ENCODE results near the gene RGS3.
A peak's percentile ranks its signal among the peaks of the same experiment; 100 is the strongest.

RGS3 gene

DNA sequence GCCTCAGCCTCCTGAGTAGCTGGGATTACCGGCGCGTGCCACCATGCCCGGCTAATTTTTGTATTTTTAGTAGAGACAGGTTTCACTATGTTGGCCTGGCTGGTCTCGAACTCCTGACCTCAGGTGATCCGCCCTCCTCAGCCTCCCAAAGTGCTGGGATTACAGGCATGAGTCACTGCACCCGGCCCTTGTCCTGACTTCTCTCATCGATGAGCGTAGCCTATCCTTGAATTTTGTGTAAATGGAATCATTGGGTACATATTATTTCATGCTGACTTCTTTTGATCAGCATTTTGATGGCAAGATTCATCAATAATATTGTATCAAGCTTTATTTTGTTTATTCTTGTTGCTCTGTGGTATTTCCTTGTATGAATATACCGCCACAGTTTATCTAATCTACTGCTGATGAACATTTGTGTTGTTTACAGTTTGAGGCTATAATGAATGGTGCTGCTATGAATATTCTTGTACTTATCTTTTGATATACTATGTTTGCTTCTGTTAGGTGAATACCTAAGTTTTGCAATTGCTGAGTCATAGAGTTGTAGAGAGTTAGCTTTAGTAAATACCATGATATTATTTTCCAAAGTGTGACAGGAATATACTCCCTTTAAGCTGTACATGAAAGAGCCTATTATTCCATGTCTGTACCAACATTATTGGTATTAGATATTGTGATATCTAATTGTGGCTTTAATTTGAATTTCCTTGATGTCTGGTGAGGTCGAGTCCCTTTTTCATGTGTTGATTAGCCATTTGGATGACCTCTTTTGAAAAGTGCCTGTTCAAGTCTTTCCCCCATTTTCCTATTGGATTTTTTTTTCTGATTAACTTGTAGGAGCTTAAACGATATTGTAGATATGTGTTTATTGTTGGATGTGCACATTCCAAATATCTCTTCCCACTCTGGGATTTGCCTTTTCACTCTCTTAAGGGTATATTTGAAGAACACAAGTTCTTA is 107.5 kb downstream of the RGS3 start:
- no peak for DNase-seq (ENCODE audit: low read depth)

DNA sequence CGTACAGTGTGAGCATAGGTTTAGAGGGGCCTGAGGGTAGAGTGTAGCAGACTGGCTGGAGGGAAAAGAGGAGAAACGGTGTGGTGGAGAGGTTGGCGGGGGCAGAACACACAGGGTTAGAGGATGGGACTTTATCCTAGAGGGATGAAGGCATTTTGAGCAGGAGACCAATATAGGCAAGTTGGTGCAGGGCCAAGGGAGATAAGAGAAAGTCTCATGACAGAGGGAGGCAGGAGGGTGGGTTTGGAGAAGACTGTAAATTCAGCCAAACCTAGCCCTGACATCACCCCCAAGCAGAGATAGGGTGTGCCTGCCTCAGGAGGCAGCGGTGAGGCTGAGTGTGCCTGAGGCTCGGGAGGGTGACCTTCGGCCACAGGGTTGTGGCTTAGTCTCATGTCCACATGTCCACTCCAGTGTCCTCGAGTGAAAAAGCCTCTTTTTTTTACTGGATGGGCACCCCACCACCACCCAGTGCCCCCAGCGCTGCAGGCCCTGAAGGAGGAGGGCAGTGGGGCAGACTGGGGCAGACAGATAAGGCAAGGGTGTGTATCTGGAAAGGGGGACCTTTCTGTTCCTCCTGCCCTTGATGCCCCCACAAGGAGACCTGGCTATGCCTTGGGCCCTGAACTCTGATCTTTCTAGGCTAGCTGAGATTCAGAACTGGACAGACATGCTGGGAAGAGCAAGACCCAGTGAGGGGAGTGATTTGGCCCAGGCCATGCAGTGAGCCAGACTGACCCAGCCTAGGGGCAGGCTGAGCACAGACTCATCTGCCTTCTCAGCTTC is 108.7 kb downstream of the RGS3 start:
- DNase-seq (ENCODE audit: low read depth): no peak

DNA sequence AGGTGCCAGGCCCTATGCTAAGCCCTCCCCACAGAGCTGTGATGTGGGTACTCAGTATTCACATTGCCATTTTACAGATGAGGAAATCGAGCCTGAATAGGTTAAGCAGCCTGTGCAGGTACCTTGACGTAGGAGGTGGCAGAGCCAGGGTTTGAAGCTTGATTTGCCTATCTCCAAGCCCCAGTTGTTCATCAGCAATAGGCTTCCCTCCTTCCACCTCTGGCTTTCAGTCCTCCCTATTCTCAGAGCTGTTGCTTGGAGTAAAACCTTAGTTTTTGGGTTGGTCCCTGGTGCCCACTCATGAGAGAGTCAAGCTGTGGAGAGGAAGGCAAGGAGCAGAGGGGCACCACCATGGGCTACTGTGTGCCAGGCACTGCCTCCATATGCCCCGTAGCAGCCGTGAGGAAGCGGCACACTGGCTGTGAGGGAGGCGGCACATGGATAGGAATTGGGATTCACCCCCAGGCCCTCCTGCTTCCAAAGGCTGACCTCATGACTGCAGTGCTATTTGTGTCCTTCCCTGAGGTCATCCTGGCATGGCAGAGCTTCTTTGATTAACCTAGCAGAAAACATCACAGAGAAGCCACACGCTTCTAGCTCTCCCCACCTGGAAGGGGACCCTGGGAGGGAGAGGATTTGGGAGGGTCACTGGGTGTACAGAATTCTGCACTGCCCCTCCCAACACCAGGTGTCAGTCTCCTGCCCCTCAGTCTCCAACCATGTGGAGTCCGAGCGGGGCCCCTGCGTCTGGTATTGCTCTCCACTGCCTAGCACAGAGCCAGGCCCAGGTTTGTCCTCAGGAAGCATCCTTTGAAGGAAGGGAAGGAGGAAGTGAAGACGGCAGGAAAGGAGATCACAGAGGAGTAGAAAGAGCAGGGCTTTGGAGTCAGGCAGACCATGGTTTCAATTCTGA is 109.8 kb downstream of the RGS3 start:
- DNase-seq (ENCODE audit: low read depth): no peak

DNA sequence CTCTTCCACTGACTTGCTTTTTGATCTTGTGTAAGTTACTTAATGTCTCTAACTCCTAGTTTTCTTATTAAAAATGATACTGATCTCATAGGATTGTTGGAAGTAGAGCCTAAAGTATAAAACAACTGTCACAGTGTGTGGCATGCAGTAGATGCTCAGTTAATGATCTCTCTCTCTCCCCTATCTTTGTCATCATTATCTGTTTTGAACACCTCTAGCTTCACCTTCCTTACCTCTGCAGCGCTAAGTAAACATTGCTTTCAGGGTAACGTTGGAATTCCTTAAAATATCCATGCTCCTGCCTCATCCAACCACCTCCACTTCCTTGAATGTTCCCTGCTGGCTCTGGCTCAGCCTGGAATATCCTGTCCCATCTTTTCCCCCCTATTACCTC is 110.4 kb downstream of the RGS3 start:
- DNase-seq (ENCODE audit: low read depth): no peak

DNA sequence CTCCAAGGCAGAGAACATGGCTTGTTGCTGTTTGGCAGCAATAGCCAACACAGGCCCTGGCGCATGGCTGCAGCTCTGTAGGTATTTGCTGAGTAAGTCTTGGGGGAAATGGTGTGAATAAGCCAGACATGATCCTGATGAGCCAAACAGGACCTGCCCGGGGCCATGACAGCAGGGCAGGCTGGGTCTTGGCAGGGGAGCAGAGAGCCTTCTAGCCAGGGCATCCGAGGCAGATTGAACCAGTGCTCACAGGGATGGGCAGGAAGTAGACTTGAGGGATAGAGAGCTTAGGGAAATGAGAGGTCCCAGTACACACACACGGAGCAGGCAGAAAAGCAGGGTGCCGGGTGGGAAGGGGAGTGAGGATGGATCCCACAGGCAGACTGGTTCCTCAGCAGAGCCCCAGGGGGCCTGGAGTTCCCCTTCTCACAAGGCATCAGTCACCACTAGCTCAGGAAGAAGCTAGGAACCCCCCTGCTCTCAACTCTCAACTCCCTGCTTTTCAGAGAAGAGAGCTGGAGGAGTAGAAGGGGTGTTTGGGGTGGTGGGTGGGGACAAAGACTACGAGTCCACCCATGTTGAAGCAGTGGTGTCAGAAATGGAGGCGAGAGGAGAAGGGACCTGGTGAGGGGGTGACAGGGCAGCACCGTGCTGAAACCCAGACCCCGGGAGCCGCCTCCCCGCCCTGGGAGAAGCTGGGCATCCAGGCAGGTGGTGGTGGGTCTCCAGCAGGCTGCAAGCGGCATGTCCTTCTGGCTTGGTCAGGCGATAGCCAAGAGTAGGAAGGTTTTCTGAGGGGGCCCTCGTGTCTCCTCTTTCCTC is 111.1 kb downstream of the RGS3 start:
- DNase-seq (ENCODE audit: low read depth): peak; percentile 38

DNA sequence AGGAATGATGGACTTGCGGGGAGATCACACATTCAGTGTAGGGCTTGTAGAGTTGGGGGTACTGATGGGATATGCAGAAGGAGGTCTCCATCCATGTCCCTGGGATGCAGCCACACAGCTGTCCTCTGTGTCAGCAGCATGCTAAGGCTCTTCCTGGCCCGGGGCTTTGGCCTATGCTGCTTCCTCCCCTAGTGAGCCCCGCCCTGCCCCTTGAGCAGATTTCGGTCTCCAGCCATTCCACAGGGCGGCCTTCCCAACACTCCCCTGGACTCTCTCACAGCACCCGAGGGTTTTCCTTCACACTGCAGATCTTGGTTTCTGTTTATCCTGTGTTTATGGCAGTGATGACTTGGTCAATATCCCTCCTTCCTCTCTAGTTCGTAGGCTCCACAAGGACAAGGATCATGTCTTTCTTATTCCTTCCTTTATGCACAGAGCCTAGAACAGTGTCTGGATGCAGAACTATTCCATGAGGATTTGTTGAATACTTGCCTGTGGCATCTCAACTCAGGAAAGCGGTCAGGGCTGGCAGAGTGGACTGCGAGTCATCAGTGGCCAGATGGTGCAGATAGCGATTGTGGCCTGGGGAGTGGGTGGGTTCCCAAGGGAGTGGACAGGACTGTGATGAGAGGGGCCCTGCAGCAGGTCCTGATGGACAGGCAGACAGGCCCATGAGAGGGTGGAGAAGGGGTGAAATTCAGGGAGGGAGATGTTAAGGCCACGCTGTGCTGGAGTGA is 114.2 kb downstream of the RGS3 start:
- peak; percentile 28 for DNase-seq (ENCODE audit: low read depth)

DNA sequence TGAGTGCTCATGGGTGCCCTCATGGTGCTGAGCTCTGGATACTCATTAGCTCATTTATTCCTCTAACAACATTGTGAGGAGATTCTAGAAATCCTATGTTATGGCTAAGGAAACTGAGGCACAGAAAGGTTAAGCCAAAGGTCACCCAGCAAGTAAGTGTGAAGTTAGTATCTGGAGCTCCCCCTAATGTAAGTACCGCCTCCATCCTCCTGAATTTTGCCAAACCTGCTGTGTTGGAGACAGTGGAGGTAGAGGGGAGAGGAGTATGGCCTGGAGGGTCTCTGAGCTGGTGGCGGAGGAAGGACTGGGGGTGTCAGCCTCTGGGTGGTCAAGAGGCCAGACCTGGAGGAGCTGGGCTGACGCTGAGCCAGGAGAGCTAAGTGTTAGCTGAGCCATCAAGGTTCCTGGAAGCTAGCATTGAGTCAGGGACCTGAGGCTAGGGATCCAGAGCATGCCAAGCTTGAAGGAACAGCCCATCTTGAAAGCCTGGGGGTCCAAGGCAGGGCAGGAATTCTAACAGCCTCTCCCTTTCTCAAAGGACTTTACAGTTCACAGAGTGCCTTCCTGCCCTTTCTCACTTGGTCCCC is 114.8 kb downstream of the RGS3 start:
- DNase-seq (ENCODE audit: low read depth): peak; percentile 15

DNA sequence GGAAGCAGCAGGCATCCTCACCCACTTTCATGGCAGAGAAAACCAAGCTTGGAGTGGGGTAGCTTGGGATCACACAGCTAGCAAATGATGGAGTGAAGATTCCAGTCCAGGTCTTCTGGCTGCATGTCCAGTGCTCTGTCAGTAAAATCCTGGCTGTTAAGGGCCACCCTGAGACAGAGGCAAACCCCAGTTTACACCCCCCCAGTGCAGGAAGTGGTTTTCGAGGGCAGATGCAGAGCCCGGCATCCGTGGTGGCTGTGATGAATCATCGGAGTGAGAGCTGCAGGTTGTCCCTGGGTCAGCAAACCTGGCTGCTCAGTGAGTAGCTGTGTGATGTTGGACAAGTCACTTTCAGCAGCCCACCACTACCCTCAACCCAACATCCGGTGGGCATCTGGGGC is 115.4 kb downstream of the RGS3 start:
- peak; percentile 84 for DNase-seq (ENCODE audit: low read depth)

DNA sequence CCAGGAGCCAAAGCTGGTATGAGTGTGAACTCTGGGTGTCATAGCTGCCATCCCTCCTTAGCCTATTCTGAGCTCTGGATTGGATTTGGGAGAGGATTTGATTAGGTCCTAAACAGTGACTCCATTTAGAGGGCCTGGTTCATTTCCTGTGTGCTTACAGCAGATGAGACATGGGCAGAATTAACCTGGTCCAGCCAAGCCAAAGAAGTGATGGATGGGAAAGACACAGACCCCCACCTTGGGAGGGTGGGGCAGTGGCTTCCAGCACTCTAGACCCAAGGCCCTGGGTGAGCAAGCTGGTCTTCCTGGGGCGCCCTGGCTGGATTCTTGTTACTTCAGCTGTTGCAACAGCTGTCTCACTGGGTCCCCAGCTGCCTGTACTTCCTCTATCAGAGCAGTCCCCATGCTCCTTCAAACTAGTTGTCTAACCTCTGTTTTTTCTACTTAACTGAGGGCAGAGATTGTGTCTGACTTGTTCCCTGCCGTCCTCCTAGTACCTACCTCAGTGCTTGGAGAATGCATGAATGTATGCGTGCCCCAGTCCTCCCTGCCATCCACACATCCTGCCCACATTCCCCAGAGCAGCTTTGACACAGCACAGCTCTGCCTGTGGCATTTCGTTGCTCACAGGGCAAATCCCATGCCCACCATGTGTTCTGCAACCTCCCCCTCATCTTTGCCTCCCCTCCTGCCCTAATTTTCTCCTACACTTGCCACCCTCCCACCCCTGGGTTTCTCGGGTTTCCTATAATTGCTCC is 115.9 kb downstream of the RGS3 start:
- DNase-seq (ENCODE audit: low read depth): peak; percentile 35

DNA sequence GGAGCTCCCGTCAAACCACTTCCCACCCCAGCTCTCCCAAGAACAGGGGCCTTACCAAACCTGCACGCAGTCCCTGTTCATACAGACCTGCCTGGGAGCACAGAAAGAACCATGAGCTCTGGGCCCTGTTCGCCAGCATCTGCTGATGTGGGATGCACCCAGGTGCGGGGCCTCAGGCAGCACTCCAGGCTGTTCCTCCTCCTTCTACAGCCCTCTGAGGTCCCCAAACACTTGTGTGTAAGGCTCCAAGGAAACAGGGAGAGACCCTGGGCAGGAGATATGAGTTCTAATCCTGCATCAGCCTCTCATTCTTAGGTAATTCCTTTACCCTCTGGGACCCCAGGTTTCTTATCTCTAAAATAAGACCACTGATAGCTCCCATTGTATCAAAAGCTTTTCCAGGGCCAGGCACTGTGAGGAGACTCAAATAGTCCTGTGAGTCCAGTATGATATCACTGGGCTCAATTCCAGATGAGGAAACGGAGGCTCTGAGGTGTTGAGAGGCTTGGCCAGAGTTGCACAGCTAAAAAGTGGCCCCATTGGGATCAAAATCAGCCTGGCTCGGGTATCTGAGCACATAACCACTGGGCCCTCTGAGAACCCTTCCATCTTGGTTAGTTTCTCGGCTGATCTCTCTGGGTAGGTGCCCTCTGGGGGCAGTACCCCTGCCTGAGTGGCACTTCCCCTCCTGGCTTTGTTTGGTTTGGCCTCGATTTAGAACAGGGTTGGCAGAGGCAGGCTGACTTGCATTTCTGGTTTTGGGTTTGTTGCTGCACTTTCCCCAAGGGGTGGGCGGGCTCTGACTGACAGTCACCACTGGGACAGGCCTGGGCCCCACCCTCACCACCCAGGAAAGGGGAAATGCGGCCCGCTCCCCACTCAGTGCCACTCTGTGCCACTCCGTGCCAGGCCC is 116.8 kb downstream of the RGS3 start:
- peak; percentile 61 for DNase-seq (ENCODE audit: low read depth)

DNA sequence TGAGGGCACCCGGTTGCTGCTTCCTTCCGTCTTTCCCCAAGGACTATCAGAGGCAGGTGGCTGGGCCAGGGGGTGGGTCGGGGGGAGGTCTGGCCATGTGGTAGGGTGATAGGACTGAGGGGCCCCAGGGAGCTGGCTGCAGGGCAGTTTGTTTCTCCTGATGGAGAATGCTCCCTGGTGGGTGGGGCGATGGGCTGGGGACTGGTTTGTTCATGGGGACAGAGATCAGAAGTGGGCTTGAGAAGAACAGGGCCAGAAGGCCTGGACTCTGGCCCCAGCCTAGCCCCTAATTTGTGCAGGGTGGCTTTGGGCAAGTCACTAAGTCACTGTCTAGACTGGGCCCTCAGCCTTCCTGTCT is 117.4 kb downstream of the RGS3 start:
- no peak for DNase-seq (ENCODE audit: low read depth)

DNA sequence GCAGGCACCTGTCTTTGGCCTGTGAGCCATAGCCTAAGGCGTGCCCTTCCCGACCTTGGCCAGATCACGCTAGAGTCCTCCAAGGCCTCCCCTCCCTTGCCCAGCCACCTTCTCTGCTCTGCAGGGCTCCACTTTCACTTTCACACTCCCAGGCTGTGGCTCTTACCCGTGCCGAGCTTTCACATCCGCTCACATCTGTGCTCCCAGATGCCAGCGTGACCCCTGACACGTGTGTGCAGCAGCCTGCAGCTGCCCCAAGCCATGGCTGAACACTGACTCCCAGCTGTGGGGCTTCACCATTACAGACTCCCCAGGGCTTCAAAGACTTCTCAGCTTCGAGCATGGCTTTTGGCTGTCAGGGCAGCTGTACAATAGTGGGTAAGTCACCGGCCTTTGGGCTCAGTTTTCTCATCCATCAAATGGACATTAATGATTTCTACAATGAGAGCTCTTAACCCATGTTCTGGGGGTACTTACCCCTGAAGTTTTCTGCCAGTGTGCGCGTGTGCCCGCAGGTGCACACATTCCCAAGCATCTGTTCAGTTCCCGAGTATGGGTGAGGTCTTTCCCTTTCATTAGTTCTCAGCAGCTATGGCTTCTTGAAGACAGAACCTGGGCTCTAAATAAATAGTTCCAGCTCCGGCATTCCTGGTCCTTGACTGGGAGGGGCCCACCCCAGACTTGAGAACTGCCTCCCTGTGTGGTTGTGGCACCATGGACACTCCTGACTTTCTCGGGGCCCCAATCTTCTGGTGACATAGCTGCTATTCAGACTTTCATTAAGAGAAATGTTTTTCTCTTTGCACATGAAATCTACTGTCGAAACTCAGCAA is 118.6 kb downstream of the RGS3 start:
- peak; percentile 86 for DNase-seq (ENCODE audit: low read depth)

DNA sequence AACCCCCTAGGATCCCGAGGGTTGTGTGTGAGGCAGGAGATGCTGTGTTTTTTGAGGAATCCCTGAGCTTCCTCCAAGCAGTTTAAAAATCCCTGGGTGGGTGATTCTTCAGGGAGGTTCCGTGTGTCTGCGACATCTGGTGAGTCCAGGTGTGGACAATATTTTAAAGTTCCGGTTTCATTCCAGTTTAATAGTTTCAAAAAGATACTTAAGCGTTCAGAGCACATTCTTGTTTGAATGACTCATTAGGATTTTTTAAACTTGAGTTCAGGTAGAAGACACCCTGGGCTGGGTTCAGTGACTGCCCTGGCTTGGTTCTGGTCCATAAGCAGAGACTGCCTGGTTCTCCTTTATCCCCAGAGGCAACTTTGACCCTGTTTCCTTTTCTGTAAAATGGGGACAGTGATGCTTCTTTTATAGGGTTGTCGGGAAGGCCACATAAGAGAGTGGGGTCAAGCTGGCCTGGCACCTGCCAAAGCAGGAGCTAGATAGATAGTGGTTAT is 119.2 kb downstream of the RGS3 start:
- no peak for DNase-seq (ENCODE audit: low read depth)

DNA sequence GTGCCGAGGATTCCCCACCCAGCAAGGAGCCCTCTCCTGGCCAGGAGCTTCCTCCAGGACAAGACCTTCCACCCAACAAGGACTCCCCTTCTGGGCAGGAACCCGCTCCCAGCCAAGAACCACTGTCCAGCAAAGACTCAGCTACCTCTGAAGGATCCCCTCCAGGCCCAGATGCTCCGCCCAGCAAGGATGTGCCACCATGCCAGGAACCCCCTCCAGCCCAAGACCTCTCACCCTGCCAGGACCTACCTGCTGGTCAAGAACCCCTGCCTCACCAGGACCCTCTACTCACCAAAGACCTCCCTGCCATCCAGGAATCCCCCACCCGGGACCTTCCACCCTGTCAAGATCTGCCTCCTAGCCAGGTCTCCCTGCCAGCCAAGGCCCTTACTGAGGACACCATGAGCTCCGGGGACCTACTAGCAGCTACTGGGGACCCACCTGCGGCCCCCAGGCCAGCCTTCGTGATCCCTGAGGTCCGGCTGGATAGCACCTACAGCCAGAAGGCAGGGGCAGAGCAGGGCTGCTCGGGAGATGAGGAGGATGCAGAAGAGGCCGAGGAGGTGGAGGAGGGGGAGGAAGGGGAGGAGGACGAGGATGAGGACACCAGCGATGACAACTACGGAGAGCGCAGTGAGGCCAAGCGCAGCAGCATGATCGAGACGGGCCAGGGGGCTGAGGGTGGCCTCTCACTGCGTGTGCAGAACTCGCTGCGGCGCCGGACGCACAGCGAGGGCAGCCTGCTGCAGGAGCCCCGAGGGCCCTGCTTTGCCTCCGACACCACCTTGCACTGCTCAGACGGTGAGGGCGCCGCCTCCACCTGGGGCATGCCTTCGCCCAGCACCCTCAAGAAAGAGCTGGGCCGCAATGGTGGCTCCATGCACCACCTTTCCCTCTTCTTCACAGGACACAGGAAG is 120.2 kb downstream of the RGS3 start:
- DNase-seq (ENCODE audit: low read depth): no peak

DNA sequence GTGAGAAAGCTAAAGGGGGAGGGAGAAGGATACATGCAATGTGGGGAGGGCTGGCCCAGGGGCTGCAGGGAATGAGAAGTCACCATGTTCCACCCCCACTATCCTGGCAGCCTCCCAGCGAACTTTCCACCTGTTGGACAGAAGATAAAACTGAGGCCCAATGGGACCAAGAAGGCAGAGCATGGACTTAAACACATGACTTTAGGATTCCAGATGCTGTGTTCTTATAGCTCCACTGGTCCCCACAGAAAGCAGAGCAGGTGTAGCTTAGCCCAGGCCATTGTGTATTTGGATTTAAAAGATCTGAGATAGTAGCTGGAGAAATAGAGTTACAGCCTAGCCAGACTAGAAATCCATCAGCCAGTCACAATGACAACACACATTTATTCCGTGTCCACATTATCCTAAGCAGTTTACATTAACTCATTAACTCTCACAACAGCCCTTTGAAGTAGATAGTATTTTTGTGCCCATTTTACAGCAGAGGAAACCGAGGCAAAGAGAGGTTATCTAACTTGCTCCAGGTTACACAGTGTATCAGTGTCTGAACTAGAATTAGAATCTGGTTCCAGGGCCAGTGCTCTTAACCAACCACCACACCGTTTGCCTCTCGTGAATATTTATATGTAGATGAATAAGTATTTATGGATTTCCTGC is 121.0 kb downstream of the RGS3 start:
- no peak for DNase-seq (ENCODE audit: low read depth)

DNA sequence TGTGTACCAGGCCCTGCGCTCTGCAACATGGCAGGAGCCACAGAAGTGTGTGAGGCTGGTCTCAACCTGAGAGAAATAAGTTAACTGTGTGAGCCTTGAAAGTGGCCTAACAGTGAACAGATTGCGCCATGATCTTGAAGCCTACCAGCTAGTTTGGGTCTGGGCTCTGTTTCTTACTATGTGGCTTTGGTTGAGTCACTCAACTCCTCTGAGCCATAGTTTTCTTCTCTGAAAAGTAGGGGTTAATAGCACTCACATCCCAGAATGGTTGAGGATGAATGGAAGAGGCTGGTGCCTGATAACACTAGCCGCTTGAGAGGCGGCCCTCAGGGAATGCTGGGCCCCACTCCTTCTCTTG is 121.5 kb downstream of the RGS3 start:
- DNase-seq (ENCODE audit: low read depth): no peak

Measured in fibroblast of gingiva (primary cell).